ENCODE measurements around the gene ZNF182.
"Not testable (repeated sequence)": the region's sequence is repeated elsewhere in the genome, so short reads cannot be mapped to it uniquely, and the experiment has no call there.

GRCh38 chrX:47931970-47932369, 71.8 kb downstream of the ZNF182 start:
- TF ChIP-seq CTCF (IDR thresholded peaks at IDR 0.05); ZFX (IDR thresholded peaks at IDR 0.05; ENCODE audit: borderline replicate concordance): not testable (repeated sequence)

Data from 22Rv1 (cell line).